ENCODE data around the gene GNAT3. TPM values are rescaled to one million over a fixed set of nuclear protein-coding genes. Genes with fewer than 3 reads are reported as not detected.

Gene GNAT3
- total RNA-seq, 1 experiment from 2014 or later = not detected

GRCh38 chr7:80505900-80506500 is 5.9 kb downstream of the GNAT3 start:
- no peak for DNase-seq (ENCODE audit: extremely low read depth, low read depth)

- DNase-seq (ENCODE audit: extremely low read depth, low read depth) = no peak
Measured at GRCh38 chr7:80500325-80500724, 11.5 kb downstream of the GNAT3 start.

DNA sequence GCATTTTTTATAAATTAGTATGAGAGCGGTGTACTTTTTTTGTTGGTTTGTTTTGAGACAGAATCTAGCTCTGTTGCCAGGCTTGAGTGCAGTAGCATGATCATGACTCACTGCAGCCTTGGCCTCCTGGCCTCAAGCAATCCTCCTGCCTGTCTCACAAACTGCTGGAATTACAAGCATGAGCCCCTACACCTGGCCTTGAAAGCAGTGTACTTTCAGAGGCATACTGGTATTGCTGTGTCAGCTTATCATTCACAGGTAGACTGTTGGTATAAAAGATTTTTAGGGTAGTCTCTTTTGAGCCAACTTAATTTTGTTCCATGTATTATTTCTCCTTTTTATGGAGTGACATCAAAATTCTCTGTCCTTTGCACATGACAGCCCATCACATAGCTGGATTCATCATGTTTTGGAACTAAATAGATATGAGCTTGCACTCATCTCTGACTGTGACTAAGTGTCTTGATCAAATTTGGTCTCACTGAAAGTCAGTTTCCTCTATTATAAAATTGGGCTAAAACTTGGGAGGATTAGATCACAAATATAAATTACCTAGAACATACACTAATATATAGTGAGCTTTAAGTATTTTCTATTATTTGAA is 12.4 kb downstream of the GNAT3 start:
- DNase-seq (ENCODE audit: extremely low read depth, low read depth) = no peak

DNA sequence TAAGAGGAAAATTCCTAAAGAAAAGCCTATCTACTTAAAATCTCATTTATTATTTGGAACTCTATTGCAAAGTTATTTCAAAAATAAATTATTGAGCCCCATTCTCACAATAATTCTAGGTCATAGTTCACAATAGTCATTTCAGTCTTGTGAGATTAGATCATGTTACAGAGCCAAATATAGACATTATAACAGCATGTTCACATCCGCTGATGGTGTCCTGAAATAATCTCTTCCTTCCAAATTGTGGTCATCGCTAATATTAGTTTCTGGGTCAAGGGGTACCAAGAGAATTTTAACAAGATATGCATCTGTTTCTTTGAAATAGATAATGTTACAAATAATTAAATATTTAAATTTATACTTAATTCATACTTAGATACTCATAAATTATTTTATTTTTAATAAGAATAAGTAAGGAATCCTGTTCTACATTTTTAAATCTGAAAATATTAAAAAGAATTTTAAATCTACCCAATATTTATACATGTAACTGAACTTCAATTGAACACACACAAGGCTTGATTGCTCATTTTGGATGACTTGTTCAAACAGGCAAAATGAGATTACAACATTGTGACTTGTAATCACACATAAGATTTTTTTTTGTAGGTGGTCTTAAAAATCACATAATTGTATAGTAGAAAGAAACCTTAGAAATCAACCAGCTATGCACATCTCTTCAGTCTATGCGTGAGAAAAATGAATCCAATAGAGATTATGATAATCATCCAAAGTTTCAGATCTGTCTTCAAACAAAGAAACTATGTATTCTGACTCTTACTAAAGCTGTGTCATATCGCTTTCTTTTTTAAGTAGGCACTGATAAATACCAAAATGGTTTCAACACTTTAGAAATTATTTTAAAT is 13.1 kb downstream of the GNAT3 start:
- no peak for DNase-seq (ENCODE audit: extremely low read depth, low read depth)

DNA sequence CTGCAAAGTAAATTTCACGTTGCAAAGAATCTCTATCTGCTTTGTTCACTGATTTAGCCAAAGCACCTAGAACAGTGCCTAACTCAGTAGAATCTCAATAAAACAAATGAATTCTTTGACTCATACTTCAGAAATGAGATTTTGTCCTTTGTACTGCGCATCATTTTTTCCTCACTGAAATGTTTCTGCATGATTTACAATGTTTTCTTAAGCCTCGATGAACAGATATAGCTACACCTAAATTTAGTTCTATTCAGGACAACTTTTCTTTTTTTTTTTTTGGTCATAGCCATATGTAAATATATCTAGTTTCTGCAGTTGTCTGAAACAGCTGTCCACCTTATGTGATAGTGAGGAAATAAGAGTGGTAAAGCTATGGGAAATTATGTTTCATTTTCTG is 15.3 kb downstream of the GNAT3 start:
- no peak for DNase-seq (ENCODE audit: extremely low read depth, low read depth)

DNA sequence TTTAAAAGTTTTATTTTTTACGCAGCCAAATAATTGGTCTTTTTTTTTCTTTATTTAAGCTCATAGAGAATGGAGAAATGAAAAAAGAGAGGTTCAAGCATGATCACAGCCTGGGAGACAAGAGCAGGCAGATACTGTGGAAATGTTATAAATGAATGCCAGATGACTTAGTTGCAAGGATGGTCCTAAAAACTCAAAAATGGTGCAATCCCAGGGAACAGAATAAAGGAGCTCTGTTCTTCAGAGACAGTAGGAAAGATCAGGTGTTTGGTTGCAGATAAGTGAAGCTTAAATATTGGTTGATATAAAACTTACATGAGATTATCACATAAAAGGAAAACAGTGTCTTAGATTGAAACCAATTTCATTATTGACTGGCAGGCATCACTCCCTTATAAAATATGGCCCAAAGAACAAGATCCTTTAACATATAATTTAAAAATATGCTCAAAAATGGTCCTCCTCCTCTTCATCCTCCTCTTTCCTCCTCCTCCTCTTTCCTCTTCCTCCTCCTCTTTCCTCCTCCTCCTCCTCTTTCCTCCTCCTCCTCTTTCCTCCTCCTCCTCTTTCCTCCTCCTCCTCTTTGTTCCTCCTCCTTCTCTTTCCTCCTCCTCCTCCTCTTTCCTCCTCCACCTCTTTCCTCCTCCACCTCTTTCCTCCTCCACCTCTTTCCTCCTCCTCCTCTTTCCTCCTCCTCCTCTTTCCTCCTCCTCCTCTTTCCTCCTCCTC is 18.6 kb downstream of the GNAT3 start:
- no peak for DNase-seq (ENCODE audit: extremely low read depth, low read depth)

GRCh38 chr7:80491462-80491861 is 20.4 kb downstream of the GNAT3 start:
- no peak for DNase-seq (ENCODE audit: extremely low read depth, low read depth)

DNA sequence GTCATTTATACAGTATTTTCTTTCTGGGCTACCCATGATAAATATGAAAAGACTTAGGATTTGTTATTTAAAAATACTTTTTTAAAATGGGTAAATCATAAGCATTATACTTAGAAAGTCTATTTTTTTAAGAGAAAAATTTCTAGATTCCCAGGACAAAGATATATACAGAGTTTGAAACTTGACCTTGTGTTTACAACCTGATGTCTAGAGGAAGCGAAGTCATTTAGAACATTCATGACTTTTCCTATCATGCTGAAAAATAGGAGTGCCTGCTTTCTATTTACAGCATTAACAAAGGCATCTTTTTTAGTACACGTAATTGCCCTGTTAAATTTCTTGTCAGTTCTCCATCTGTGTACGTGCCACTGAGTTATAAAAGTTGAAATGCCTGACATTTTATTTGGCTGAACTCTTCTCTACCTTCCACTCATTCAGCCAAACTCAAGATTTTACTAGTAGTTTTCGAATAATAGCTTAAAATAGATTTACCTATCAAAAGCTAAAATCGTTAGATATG is 23.0 kb downstream of the GNAT3 start:
- DNase-seq (ENCODE audit: extremely low read depth, low read depth) = no peak

DNA sequence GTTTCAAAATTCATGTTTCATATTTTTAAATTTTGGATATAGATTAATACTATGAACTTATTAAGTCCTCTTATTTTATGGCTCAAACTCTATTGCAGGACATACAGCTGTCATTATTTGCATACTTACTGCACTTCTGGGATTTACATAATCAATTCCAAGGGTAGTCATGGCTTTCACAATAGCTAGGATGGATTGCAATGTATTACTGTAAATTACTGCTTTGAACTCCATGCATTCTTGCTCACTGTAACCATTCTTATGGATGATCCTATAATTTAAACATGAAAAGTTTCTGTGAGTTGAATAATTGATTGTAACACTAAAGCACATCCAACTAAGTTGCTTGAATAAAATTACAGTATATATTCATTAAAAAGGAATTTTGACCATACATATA is 23.5 kb downstream of the GNAT3 start:
- DNase-seq (ENCODE audit: extremely low read depth, low read depth) = no peak

DNA sequence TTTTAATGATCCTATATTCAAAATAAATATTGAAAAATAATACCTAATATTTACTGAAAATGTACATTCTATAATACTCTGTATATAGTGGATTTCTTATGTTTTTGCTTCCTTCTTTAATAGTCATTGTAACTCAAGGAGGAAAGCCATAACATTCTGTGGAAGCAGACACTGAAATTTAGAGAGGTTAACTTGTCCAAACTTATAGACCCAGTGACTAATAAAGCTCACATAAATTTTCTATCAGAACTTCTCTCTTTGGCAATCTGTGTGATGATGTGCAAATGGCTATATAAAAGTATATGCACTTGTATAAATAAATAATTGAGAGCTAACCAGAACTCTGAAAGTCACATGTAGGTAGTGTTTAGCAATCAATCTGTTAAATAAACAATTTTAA is 26.1 kb downstream of the GNAT3 start:
- no peak for DNase-seq (ENCODE audit: extremely low read depth, low read depth)

DNA sequence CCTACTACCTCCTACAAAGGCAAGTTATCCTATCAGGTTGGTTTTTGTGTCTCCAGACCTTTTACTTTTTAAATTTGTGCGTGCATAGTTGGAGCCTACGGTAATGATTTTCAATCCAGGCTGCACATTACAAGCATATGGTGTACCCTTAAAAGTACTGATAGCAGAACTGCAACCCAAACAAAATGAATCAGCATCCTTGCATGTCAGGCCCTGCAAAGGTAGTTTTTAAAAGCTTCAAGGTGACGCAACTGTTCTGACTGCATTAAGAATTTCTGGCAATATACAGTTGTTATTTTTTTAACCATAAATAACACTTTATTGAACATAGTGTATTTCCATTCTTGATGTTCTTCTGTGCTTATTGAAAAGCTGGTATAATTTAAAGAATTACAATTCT is 28.9 kb downstream of the GNAT3 start:
- DNase-seq (ENCODE audit: extremely low read depth, low read depth) = no peak

GRCh38 chr7:80481196-80481884 is 30.5 kb downstream of the GNAT3 start:
- DNase-seq (ENCODE audit: extremely low read depth, low read depth) = peak; percentile 66

DNA sequence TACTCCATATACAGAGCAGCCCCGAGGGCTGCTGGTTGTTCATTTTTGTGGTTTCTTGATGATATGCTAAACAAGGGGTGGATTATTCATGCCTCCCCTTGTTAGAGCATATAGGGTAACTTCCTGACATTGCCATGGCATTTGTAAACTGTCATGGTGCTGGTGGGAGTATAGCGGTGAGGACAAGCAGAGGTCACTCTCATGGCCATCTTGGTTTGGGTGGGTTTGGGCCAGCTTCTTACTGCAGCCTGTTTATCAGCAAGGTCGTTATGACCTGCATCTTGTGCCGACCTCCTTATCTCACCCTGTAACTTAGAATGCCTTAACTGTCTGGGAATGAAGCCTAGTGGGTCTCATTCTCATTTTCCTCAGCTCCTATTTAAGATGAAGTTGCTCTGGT is 31.3 kb downstream of the GNAT3 start:
- no peak for DNase-seq (ENCODE audit: extremely low read depth, low read depth)

DNA sequence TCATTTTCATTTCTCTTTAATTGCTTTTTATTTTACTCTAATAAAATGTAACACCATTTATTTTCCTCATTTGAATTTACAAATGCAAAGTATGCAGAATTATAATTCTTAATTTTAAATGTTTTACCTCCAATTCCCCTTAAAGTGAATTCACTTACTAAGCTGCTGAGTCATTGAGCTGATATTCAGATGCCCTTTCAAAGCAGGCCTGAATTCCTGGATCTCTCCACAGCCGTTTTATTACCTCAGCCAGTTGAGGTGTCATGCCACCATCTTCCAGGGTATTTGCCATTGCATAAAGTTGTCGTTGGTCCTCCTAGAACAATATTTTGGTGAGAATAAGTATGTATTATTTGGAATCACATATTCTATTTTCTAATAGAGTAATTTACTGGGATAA is 33.2 kb downstream of the GNAT3 start:
- peak; percentile 59 for DNase-seq (ENCODE audit: extremely low read depth, low read depth)

- DNase-seq (ENCODE audit: extremely low read depth, low read depth) = no peak
Measured at GRCh38 chr7:80476035-80476434, 35.8 kb downstream of the GNAT3 start.

GRCh38 chr7:80475383-80475782 is 36.5 kb downstream of the GNAT3 start:
- DNase-seq (ENCODE audit: extremely low read depth, low read depth) = no peak

GRCh38 chr7:80473751-80474150 is 38.1 kb downstream of the GNAT3 start:
- no peak for DNase-seq (ENCODE audit: extremely low read depth, low read depth)

GRCh38 chr7:80472491-80473200 is 39.2 kb downstream of the GNAT3 start:
- DNase-seq (ENCODE audit: extremely low read depth, low read depth) = no peak

- no peak for DNase-seq (ENCODE audit: extremely low read depth, low read depth)
Measured at GRCh38 chr7:80468931-80469714, 42.7 kb downstream of the GNAT3 start.
